Measurements from ENCODE around the gene ANLN.

DNA sequence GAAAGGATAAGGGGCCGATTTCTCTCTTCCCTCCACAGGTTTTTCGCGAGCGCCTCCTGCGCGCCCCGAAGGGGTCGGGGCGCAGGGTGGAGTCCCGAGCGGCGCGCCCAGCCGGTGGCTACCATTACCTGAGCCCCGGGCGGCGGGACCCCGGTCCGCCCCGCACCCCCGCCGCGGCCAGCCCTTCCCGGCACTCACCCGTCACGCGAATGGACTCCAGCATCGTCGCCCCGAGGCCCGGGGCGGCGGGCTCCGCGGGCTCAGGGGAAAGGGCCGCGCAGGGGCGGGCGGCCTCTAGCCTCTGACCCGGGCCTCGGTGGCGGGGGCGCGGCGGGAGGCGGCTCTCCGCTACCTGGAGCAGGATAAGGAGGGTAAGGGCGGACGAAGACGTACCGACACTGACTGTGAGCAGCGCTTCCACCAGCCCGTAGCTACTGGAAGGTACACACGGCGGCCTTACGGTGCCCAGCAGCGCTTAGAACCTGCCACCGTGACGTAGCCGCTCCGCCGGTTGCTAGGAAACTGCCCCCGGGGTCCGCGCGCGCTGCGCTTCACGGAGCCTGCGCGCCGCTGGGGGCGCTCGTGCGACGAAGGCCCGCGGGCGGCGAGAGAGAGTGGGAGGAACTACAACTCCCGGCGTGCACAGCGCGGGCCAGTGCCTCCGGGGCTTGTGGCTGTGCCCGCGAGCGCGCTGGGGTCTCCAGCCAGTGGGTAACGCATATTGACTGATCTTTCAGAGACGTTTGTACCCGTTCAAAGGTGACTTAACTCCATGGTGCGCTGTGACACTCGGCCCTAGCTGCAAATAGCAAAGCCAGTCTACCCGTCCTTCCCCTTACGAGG lies 22.7 kb upstream of the ANLN start:
- TF ChIP-seq CTCF (IDR thresholded peaks at IDR 0.05; ENCODE audit: poor library complexity, severe bottlenecking): peak; percentile 100
- no peak for TF ChIP-seq EZH2 (IDR thresholded peaks at IDR 0.05; ENCODE audit: borderline replicate concordance, insufficient read depth, low read length, poor library complexity, severe bottlenecking)

Data from neural cell (in vitro differentiated cells).